OCI-LY7 (cell line): ENCODE data around the gene PNMA8C.

Experiments
- CTCF ChIP-seq: fragments of 200-600 bp; sonication (generic); conservative IDR thresholded peaks from 2 replicates; pipeline ENCODE4 v1.5.1; 2014; ENCODE audit warnings: mild to moderate bottlenecking, antibody characterized with exemption, low read length, moderate library complexity, mixed read lengths
- EZH2phosphoT487 ChIP-seq: fragments of 200-600 bp; sonication (generic); IDR thresholded peaks from 2 replicates; pipeline ENCODE4 v1.6.1; 2018; ENCODE audit warnings: low read depth, borderline replicate concordance, mild to moderate bottlenecking, mixed run types, antibody characterized with exemption, low read length, moderate library complexity, mixed read lengths

DNA sequence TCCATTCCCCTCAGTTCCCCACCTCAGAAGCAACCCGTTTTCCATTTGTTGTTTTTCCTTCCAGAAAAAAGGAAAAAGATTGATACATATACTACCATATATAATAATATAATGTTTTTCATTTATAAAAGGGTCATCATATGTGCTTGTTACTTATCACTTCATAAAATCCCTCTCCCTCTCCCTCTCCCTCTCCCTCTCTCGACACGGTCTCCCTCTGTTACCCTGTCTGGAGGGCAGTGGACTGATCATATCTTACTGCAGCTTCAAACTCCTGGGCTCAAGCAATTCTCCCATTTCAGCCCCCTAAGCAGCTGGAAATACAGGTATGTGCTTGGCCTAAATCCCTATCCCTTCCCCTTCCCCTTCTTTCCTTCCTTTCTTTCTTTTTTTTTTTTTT is 25.5 kb upstream of the PNMA8C start:
- TF ChIP-seq CTCF (no peak), EZH2phosphoT487 (no peak)
